ENCODE results near the gene APLF.

The APLF gene
- total RNA-seq = 3.8 to 9.9 (median 6.1) reads per million in 17 experiments

DNA sequence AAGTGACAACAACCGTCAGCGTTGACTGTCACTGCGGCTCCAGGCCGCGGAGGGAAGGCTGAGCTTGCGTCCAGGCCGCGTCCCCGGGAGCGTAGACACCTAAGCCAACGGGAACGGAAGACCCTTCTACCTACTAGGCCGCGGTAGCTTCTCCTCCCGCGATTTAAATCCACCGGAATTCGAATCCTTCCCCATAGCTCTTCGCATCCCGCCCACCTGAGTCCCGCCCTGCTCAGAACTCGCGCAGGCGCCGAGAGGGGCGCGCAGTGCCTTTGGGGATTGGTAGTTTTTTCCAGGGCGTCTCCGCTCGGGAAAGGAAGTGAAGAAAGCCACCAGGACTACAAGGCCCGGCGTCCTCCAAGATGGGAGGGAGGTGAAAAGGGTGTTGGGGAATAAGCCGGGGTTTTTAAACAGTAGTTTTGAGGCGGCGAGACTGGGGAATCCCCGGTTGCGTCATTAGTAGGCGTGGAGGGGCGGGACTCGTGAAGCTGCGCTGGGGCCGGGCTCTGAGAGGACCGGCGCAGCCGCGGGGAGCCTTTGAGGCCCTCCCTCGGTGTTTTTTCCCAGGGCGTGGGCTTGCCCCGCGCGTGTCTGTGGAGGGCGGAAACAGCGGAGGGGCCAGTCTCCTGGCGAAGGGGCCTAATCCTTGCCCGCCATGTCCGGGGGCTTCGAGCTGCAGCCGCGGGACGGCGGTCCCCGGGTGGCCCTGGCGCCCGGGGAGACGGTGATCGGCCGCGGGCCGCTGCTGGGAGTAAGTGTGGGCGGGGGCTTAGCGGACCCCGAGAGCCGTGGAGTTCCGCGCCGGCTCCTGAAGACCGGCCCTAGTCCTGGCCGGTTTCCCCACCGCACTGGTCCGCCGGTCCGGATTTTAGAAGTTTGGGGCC lies at the start of gene APLF, which contains the start of gene FBXO48:
Gene APLF, plus strand, starts transcription at position 509 of the 884 bp plus-strand sequence. Its CDS starts 147 bp downstream, at position 656.
Gene FBXO48, minus strand, starts transcription at position 218 of the 884 bp plus-strand sequence. CDS start 2,149 bp downstream, outside the sequence.
- DNase-seq = peak; percentile 98 to 100 (median 99)

GRCh38 chr2:68417926-68418325 lies 49.5 kb upstream of the APLF start:
- peak in 3 of 4 experiments; percentile 42 to 57 (median 45) for DNase-seq

DNA sequence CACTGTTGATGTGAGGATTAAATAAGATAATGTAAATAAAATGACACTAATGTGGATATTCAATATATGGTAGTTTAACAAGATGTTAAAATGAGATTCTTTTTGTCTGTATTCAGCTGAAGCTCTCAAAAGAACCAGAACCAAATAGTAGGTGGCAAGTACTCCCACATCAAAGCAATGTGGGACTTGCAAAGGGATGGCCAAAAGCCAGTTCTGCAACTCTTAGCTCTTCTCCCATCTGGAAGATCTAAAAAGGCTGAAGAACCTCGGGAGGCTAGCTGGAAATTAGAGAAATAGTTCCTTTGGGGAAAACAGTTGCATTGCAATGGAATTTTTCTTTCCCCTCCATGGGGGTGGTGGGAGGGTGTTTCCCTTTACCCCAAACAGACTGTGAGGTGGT lies 49.0 kb upstream of the APLF start:
- no peak for DNase-seq

DNA sequence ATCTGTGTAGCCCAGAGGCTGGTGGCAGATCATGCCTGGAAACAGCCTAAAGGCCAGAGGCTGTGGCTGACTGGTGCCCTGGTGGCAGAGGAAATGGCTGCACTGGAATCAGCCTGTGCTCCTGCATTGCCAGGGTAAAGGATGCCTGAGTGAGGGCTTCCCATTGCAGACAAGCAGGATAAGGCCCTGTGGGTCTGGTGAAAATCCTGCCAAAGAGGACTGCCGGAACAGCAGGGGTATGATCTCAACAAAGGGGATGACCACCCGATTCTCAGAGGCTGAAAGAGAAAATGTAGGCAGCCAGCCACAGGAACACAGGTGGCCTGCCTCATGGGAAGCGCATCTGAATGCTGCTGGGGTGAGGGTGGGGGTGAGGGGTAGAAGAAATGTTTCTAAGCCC lies 48.5 kb upstream of the APLF start:
- no peak for DNase-seq

DNA sequence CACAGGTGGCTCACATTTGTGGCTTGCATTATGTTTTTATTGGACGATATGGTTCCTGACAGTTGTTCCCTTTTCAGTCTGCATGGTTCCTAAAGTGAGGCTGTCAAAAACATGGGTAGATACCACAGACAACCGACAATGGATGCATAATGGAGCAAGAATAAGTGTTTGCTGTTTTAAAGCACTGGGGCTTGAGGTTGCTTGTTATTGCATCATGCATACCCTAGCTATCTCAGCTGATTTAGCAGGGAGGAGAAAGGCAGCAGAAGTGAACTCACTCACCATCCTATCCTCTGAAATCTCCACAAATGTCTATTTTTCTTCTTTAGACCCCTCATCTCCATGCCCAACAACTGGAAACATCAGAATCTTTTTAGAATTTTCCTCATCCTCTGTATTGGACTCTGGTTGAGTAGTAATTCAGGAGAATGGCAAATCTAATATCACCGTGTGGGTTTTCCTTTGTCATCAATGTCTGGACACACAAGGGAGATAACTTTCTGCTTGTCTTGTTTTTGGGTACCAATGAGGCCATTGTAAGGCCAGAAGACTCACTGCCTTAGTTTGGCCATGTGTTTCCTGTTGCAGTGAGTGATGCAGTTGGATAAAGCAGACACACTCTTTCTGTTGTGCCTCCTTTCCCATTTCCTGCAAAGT lies 47.0 kb upstream of the APLF start:
- peak in 2 of 4 experiments; percentile 45 to 52 for DNase-seq

DNA sequence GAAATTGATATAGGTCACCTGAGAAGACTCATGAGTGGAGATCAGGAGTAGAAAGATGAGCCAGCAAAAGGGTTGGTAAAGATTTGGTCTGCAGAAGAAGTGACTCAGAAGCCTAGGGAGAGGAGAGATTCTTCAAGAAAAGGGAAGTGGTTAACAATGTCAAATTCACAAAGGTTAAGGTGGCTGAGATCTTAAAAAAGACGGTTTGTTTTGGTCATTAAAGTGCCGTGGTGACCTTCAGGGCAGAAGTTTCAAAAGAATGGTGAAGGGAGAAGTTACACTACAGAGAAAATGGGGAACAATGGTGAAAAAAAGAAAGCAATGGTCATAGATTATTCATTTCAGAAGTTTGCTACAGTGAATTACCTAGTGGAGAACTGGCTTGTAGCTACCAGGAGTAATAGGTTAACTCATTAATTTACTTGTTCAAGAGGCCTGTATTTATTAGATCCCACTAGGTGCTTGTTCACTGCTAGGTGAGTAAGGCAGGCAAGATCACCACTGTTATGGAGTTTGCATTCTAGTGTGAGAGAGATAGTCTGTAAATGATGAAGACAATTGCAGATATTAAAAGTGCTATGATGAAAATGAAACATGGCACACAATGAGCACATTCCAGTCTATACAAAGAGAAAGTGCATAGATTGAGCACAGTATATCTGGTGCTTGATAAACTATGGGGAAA lies 43.3 kb upstream of the APLF start:
- peak; percentile 59 to 91 (median 70) for DNase-seq

- peak in 2 of 4 experiments; percentile 34 to 43 for DNase-seq
Observed at GRCh38 chr2:68425503-68425902, 41.9 kb upstream of the APLF start.

DNA sequence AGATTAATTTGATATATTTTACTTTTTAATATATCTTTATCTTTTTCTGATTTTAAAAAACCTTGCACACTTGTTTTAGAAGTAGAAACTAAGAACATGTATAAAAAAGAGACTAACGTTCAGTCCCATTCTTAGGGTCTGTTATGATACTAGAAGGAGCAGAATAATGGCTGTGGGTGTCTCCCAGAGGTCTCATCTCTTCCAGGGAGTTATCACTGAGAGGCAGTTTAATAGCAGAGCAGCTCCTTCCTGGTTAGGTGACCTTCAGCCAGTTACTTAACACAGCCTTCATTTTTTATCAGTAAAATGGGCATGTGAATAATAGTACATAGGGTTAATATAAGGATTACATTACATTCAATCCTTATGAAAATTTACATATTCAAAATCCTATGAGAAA lies 40.9 kb upstream of the APLF start:
- no peak for DNase-seq

DNA sequence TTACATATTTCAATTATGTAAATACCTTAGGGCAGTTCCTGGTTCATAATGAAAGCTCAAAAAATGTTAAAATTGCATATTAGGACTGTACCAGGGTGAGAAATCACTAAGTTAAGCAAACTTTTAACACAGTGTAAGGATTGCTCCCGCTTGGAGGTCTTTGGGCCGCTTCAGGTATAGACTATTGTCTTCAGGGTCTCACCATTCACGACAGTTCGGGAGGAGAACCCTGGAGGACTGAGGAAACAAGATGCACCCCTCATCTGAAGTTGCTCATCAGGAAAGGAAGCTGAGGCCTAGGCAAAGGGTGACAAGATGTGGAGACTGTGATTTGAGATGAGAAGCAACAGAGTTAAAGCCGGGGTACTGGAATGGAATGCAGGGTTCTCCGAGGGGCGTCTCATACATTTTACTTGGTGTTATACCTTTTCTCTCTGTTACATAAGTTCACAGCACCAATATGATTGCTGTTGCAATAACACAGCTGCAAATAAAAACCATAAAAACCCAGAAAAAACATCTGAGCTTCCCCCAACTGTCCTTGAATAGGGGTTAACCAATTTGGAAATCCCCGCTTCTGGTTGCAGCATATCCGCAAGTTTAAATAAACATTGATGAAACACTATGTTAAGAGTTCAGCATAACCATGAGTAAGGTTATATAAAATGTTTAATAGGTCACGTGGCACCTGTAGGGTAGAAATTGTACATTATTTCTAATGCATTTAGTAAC lies 40.4 kb upstream of the APLF start:
- peak; percentile 53 to 82 (median 76) for DNase-seq

DNA sequence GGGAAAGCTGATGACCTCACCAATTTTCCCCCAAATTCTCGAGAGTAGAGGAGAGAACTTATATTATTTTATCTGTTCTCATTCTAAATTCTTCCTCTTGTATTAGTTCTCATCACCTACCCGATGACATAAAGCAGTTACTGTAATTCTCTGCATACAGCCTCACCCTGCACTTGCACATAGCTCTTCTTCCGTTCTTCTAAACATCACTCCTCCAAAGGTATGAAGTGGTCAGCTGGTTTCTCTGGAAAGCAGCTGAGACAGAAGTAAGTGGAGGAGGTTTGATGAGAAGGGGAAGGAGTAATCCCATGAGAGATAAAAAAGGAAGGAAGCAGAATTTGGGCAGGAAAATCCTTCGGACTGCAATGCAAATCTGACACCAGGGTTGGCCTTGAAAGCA lies 39.3 kb upstream of the APLF start:
- peak in 3 of 4 experiments; percentile 26 to 41 (median 32) for DNase-seq

DNA sequence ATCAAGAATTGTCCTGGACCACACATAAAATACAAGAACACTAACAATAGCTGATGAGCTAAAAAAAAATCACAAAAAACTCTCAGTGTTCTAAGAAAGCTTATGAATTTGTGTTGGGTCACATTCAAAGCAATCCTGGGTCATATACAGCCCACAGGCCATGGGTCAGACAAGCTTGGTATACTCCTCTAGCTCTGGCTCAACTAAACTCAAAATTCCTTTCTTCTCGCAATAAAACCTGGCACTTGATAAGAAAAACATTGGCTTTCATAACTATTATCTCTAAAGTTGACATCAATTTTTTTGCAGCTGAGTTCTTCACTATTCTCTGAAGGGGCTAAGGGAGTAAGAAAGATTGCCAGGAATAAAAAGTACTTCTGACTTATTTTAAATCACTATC lies 38.6 kb upstream of the APLF start:
- no peak for DNase-seq

DNA sequence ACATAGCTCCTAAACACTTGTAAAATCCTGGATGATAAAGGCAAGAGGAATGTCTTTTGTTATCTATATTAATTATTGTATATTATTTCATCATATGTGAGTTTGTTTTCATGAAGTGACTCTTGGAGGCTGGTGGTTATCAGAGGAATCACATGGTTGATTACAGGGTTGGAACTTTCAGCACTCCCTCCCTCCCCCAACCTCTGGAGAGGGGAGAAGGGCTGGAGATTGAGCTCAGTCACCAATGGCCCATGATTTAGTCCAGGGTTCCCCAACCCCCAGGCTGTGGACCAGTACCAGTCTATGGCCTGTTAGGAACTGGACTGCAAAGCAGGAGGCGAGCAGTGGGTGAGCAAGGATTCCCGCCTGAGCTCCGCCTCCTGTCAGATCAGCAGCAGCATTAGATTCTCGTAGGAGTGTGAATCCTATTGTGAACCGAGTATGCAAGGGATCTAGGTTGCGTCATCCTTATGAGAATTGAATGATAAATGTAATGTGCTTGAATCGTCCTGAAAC lies 38.0 kb upstream of the APLF start:
- DNase-seq = no peak

DNA sequence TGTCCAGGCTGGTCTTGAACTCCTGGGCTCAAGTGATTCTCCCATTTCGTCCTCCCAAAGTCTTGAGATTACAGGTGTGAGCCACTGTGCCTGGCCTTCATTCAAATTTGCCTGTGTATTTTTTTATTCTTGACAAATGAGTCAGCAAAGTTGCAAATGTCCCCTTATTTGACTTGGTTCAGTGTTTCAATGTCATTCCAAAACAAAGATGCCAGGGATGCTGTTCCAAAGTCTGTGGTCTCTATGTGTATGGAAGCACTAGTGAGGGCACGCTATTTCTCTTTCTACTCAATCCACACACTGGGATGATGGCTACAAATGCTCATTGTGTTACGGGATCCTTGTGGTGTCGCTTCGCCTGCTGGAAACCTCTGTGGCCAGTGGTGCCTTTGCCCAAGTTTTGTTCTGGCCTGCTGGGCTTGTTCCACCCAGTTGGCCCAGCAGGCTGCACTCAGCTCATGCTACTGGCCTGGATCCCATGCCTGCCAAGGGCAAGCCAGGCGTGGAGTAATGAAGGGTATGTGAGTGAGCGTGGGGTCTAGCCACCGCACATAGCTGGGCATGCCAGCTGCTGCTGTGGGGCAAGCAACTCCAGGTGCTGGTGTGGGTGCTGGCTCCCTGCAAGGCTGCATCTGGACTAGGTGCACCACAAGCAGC lies 35.9 kb upstream of the APLF start:
- no peak for DNase-seq

DNA sequence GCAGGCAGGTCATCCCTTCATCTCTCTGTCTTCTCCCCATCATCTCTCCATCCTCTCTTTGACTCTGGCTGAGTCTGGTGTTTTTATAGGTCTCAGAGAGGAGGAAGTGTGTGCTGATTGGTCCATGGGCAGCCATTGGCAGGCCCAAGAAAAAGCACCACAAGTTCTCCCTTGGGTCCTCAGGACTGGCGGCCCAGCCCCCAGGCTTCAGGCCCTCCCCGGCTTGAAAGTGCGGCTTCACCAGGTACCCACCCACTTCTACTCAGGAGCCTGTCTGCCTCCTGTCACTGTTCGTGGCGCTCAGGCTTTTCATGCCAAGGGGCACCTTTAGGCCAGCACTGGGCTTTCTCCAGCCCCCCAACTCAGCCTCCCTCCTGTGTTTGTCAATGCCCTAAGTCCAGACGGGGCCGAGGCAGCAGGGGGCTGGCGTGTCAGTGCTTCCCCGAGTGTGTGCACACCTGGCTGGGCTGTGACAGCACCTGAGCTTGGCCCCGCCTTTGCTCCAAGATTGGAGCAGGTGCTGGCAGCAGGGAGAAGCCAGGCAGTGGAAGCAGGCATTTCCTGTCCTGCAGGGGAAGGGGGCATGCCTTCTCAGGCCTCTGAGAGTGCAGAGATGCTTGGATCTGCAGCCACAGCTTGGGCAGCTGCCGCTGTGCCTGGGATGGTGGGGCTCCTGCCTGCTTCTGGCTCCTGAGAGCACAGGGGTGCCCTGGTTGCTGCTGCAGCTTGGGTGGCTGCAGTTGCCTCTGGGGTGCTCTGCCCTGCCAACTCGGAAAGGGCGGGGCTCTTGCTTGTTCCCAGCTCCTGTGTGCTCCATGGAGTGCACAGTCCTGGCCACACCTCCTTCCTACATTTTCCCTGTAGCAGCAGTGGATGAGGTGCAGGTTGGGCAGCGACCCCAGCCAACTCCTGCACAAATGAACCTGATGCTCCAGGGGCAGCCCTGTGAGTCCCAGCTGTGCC lies 34.4 kb upstream of the APLF start:
- DNase-seq = no peak

DNA sequence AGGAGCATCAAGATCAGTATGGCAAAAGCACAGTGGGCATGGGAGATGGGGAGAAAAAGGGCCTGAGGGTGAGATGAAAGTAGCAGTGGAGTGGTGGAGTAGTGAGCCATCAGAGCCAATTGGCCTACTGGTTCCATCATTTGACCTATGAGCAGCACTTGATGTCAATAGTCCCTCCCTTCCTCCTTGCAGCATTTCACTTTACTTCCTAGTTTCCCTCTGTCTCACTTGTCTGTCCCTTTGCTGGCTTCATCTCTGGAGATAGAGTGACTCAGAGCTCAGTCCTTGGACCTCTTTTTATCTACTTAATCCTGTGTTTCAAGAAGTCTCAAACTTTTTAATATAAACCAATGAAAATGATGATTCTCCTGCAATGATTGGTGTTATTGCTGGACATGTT lies 32.4 kb upstream of the APLF start:
- DNase-seq = peak; percentile 34 to 75 (median 62)

GRCh38 chr2:68435615-68436014 lies 31.8 kb upstream of the APLF start:
- DNase-seq = no peak

GRCh38 chr2:68436270-68436669 lies 31.1 kb upstream of the APLF start:
- DNase-seq = no peak

GRCh38 chr2:68438455-68439303 lies 28.7 kb upstream of the APLF start:
- peak; percentile 63 to 81 (median 74) for DNase-seq
